ENCODE measurements around the gene CYLD.

CYLD gene

DNA sequence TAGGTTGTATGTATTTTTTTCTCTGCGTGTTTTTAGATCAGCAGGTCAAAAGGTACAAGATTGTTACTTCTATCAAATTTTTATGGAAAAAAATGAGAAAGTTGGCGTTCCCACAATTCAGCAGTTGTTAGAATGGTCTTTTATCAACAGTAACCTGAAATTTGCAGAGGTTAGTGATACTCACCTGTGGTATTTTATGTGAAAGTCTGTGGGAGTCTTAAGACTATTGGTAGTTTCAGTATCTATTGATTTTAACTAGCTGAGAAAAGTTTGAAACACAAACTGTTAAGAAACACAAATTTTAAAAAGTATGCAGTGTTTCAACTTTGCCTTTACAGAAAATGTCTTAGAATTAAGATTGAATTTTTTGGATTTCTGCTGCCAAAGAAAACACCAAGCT is 49.6 kb downstream of the CYLD start:
- DNase-seq (ENCODE audit: low spot score): no peak
- Histone ChIP-seq H3K36me3 (ENCODE audit: low read depth) (peaks cover 33% of the 10 kb centered on the region), H3K4me1 (ENCODE audit: insufficient read depth, poor library complexity, severe bottlenecking) (no peaks in the 10 kb centered on the region), H3K27ac (ENCODE audit: poor library complexity, severe bottlenecking) (no peak overlapping the region), H3K4me3 (ENCODE audit: severe bottlenecking) (no peak overlapping the region), H3K9me3 (ENCODE audit: severe bottlenecking) (no peaks in the 10 kb centered on the region), H3K27me3 (ENCODE audit: insufficient read depth, poor library complexity, severe bottlenecking) (no peaks in the 10 kb centered on the region)
- TF ChIP-seq CTCF (IDR thresholded peaks at IDR 0.05; ENCODE audit: poor library complexity, severe bottlenecking): no peak
- no peak for ATAC-seq (ENCODE audit: low read depth)

DNA sequence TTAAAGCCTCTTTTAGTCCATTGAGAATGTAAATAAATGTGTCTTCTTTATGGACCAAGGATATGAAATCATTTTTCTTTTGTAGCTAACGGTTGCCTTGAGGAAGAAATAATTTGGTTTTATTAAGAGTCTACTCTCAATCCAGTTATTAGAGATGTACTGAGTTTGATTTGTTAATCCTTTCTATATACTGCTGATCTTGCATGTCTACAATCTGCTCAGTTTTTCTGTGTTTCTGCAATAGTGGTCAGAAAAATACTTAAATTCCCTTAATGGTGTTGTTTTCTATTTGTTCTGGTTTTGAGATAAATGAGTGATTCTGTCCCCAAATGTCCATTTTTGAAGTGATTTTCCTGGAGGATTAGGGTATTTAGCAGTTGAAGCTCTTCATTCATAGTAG is 54.9 kb downstream of the CYLD start:
- Histone ChIP-seq H3K4me3 (ENCODE audit: severe bottlenecking) (no peak overlapping the region), H3K36me3 (ENCODE audit: low read depth) (peaks cover 18% of the 10 kb centered on the region), H3K27ac (ENCODE audit: poor library complexity, severe bottlenecking) (no peak overlapping the region), H3K27me3 (ENCODE audit: insufficient read depth, poor library complexity, severe bottlenecking) (no peaks in the 10 kb centered on the region), H3K4me1 (ENCODE audit: insufficient read depth, poor library complexity, severe bottlenecking) (no peaks in the 10 kb centered on the region), H3K9me3 (ENCODE audit: severe bottlenecking) (no peaks in the 10 kb centered on the region)
- TF ChIP-seq CTCF (IDR thresholded peaks at IDR 0.05; ENCODE audit: poor library complexity, severe bottlenecking): no peak
- ATAC-seq (ENCODE audit: low read depth): no peak
- DNase-seq (ENCODE audit: low spot score): no peak

DNA sequence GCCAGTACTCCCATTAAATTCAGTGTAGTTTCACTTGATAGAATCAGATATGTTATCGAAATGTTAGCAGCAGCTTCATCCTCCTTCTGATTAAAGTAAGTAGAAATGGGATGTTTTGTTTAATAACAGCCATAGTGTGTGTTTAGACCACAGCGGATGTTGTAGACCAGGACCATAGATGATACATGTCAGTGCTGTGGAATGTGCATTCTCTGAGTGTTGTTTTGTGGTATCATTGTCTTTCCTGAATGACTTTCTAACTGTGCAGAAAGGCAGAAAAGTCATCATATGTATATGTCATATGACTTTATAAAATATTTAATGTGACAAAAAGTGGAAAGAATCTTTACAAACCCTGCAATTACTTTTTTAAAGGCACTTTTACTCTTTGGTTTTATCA is 55.6 kb downstream of the CYLD start:
- ATAC-seq (ENCODE audit: low read depth) (no peak), DNase-seq (ENCODE audit: low spot score) (no peak)
- TF ChIP-seq CTCF (IDR thresholded peaks at IDR 0.05; ENCODE audit: poor library complexity, severe bottlenecking): no peak
- Histone ChIP-seq H3K36me3 (ENCODE audit: low read depth) (peaks cover 12% of the 10 kb centered on the region), H3K4me1 (ENCODE audit: insufficient read depth, poor library complexity, severe bottlenecking) (no peaks in the 10 kb centered on the region), H3K27me3 (ENCODE audit: insufficient read depth, poor library complexity, severe bottlenecking) (no peaks in the 10 kb centered on the region), H3K4me3 (ENCODE audit: severe bottlenecking) (no peak overlapping the region), H3K9me3 (ENCODE audit: severe bottlenecking) (no peaks in the 10 kb centered on the region), H3K27ac (ENCODE audit: poor library complexity, severe bottlenecking) (no peak overlapping the region)

DNA sequence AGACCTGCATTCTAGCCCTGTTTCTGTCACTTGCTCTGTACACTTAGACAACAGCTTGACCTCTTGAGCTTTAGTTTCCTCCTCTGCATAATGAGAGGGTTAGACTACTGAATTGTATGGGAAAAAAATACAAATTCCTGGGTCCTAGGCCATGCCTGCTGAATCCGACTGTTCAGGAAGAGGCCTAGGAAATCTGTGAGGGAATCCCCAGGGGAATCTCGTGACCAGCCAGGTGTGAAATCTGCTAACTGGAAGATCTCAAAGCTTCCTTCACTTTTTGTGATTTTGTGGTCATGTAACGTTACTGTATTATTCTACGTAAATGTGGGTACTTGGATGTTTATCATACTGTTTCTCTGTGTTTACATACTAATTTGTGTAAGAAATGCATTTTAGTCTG is 58.2 kb downstream of the CYLD start:
- H3K9me3 ChIP-seq (ENCODE audit: severe bottlenecking): no peaks in the 10 kb centered on the region
- ATAC-seq (ENCODE audit: low read depth): no peak
- no peak overlapping the region for H3K4me3 ChIP-seq (ENCODE audit: severe bottlenecking)
- DNase-seq (ENCODE audit: low spot score): no peak
- H3K36me3 ChIP-seq (ENCODE audit: low read depth): peaks cover under 1% of the 10 kb centered on the region; the same call in 1 of the 2 replicates
- H3K4me1 ChIP-seq (ENCODE audit: insufficient read depth, poor library complexity, severe bottlenecking): no peaks in the 10 kb centered on the region
- H3K27ac ChIP-seq (ENCODE audit: poor library complexity, severe bottlenecking): no peak overlapping the region
- H3K27me3 ChIP-seq (ENCODE audit: insufficient read depth, poor library complexity, severe bottlenecking): no peaks in the 10 kb centered on the region
- no peak for TF ChIP-seq CTCF (IDR thresholded peaks at IDR 0.05; ENCODE audit: poor library complexity, severe bottlenecking)

- ATAC-seq (ENCODE audit: low read depth) (no peak), DNase-seq (ENCODE audit: low spot score) (no peak)
- H3K9me3 ChIP-seq (ENCODE audit: severe bottlenecking): no peaks in the 10 kb centered on the region
Measured at GRCh38 chr16:50801036-50801435, 59.1 kb downstream of the CYLD start.

More at GRCh38 chr16:50801036-50801435, 59.1 kb downstream of the CYLD start:
- TF ChIP-seq CTCF (IDR thresholded peaks at IDR 0.05; ENCODE audit: poor library complexity, severe bottlenecking): no peak
- H3K27me3 ChIP-seq (ENCODE audit: insufficient read depth, poor library complexity, severe bottlenecking): no peaks in the 10 kb centered on the region
- no peaks in the 10 kb centered on the region for H3K4me1 ChIP-seq (ENCODE audit: insufficient read depth, poor library complexity, severe bottlenecking)
- no peak overlapping the region for H3K4me3 ChIP-seq (ENCODE audit: severe bottlenecking)
- H3K36me3 ChIP-seq (ENCODE audit: low read depth): no peaks in the 10 kb centered on the region
- H3K27ac ChIP-seq (ENCODE audit: poor library complexity, severe bottlenecking): no peak overlapping the region

Data from RWPE2 (cell line).